IPS-20b (cell line): ENCODE measurements around the gene IFI16.
"Not testable (repeated sequence)": the region's sequence is repeated elsewhere in the genome, so short reads cannot be mapped to it uniquely, and the experiment has no call there.

Experiments
- H3K27ac ChIP-seq: one replicate; pipeline ENCODE4 v1.5.1; 2013; ENCODE audit warnings: low read length
- H3K27me3 ChIP-seq: 2 replicates; pipeline ENCODE4 v1.6.1; 2013; ENCODE audit warnings: mild to moderate bottlenecking, low read length, inconsistent platforms; ENCODE audit not compliant: insufficient read depth
- H3K36me3 ChIP-seq: 2 replicates; pipeline ENCODE4 v1.6.1; 2013; ENCODE audit warnings: low read depth, mild to moderate bottlenecking, inconsistent platforms, low read length, moderate library complexity; ENCODE audit not compliant: insufficient read depth
- H3K4me1 ChIP-seq: 2 replicates; pipeline ENCODE4 v1.6.1; 2013; ENCODE audit warnings: mild to moderate bottlenecking, control low read depth, inconsistent platforms, low read length, moderate library complexity; ENCODE audit not compliant: insufficient read depth
- H3K4me3 ChIP-seq: 2 replicates; pipeline ENCODE4 v1.5.1; 2013; ENCODE audit warnings: mild to moderate bottlenecking, low read length, inconsistent platforms
- H3K9ac ChIP-seq: 2 replicates; pipeline ENCODE4 v1.6.1; 2013; ENCODE audit warnings: low read depth, mild to moderate bottlenecking, inconsistent platforms, low read length, moderate library complexity
- H3K9me3 ChIP-seq: 2 replicates; pipeline ENCODE4 v1.6.1; 2013; ENCODE audit warnings: mild to moderate bottlenecking, low read depth, low read length, inconsistent platforms; ENCODE audit not compliant: insufficient read depth

IFI16 gene

DNA sequence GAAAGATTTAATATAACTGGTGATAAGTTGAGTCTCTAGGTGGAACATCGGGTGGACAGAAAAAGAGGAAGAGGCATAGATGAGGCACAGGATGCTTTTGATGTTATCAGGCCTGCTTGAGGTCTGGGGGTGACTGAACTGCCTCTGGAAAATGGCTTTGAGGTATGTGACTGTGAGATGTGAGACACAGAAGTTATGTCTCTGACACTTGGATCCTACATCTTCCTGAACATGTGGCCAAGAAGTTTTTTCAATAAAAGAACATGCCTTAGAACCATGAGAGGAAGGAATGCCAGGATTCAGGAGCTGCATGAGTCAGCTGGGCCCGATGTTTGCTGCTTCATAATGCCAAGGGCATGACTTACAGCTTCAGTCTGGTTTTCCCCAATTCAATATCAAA is 78.3 kb downstream of the IFI16 start:
- no peaks in the 10 kb centered on the region for H3K9me3 ChIP-seq
- H3K4me3 ChIP-seq, result no peak overlapping the region
- no peaks in the 10 kb centered on the region for H3K36me3 ChIP-seq
- H3K27ac ChIP-seq, result no peak overlapping the region
- no peaks in the 10 kb centered on the region for H3K4me1 ChIP-seq
- no peaks in the 10 kb centered on the region for H3K27me3 ChIP-seq
- no peak overlapping the region for H3K9ac ChIP-seq

GRCh38 chr1:159088546-159089183 is 79.0 kb downstream of the IFI16 start:
- Histone ChIP-seq H3K27ac (no peak overlapping the region), H3K27me3 (no peaks in the 10 kb centered on the region), H3K9me3 (no peaks in the 10 kb centered on the region), H3K4me3 (no peak overlapping the region), H3K4me1 (no peaks in the 10 kb centered on the region), H3K9ac (no peak overlapping the region), H3K36me3 (no peaks in the 10 kb centered on the region)

- no peaks in the 10 kb centered on the region for H3K4me1 ChIP-seq
- H3K27me3 ChIP-seq, result no peaks in the 10 kb centered on the region
- no peak overlapping the region for H3K4me3 ChIP-seq
- no peaks in the 10 kb centered on the region for H3K9me3 ChIP-seq
- no peak overlapping the region for H3K9ac ChIP-seq
- no peaks in the 10 kb centered on the region for H3K36me3 ChIP-seq
- H3K27ac ChIP-seq, result no peak overlapping the region
These were observed 79.6 kb downstream of the IFI16 start for GRCh38 chr1:159089184-159089791.

DNA sequence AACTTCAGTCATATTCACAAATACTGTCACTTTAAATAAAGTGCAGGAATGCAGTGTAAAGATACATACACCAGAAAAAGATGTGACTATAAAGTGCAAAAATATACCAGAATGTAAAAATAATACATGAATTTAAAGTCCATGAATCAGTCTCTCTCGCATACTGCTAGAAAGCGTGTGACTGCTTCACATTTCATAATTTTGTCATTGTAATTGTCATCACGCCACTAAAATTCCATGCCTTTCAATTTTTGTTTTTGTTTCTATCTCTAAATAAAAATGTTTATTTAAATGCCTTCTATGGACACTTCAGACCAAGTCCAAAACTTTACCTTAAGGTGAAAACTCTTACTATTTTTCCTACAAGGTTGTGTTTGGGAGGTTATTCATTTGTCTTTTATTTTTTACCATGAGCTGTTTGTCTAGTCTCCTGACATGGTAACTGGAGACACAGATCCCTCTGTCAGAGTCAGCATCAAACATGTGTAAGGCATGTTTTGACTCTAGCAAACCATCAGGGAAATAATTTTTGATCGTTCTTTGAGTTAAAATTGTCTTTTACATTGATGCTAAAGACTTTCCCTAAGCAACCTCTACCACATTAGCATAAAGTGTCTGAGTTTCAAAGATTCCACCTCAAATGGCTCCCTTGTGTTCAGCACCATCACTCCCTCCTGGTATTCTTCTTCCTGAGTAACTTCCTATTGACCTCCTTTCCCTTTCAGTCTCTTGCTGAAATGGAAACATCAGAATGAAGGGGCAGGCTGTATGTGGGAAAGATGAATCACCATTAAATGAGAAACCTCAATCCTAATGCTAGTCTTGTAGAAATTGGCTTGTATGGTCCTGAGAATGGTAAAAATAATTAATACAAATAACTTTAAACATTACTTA is 80.8 kb downstream of the IFI16 start:
- Histone ChIP-seq H3K4me1 (no peaks in the 10 kb centered on the region), H3K36me3 (no peaks in the 10 kb centered on the region), H3K9ac (no peak overlapping the region), H3K4me3 (no peak overlapping the region), H3K27me3 (no peaks in the 10 kb centered on the region), H3K9me3 (no peaks in the 10 kb centered on the region), H3K27ac (no peak overlapping the region)

GRCh38 chr1:159091180-159091560 is 81.5 kb downstream of the IFI16 start:
- Histone ChIP-seq H3K4me3 (no peak overlapping the region), H3K27ac (no peak overlapping the region), H3K4me1 (no peaks in the 10 kb centered on the region), H3K9me3 (no peaks in the 10 kb centered on the region), H3K9ac (no peak overlapping the region), H3K36me3 (no peaks in the 10 kb centered on the region), H3K27me3 (no peaks in the 10 kb centered on the region)

- Histone ChIP-seq H3K27me3 (no peaks in the 10 kb centered on the region), H3K9me3 (no peaks in the 10 kb centered on the region), H3K9ac (no peak overlapping the region), H3K4me3 (no peak overlapping the region), H3K36me3 (no peaks in the 10 kb centered on the region), H3K27ac (no peak overlapping the region), H3K4me1 (no peaks in the 10 kb centered on the region)
These were observed 81.9 kb downstream of the IFI16 start for GRCh38 chr1:159091607-159092031.

- Histone ChIP-seq H3K4me3 (no peak overlapping the region), H3K27ac (no peak overlapping the region), H3K9ac (no peak overlapping the region), H3K27me3 (no peaks in the 10 kb centered on the region), H3K36me3 (no peaks in the 10 kb centered on the region), H3K9me3 (no peaks in the 10 kb centered on the region), H3K4me1 (no peaks in the 10 kb centered on the region)
These were observed 82.5 kb downstream of the IFI16 start for GRCh38 chr1:159092036-159092760.

- no peak overlapping the region for H3K27ac ChIP-seq
- H3K27me3 ChIP-seq, result no peaks in the 10 kb centered on the region
- H3K36me3 ChIP-seq, result no peaks in the 10 kb centered on the region
These were observed 88.9 kb downstream of the IFI16 start for GRCh38 chr1:159098596-159098995.

GRCh38 chr1:159100589-159100988 is 90.9 kb downstream of the IFI16 start:
- Histone ChIP-seq H3K27me3 (no peaks in the 10 kb centered on the region), H3K9me3 (no peaks in the 10 kb centered on the region), H3K4me1 (no peaks in the 10 kb centered on the region), H3K36me3 (no peaks in the 10 kb centered on the region), H3K27ac (no peak overlapping the region), H3K9ac (no peak overlapping the region), H3K4me3 (no peak overlapping the region)

More at GRCh38 chr1:159098596-159098995, 88.9 kb downstream of the IFI16 start:
- Histone ChIP-seq H3K4me1 (no peaks in the 10 kb centered on the region), H3K9ac (no peak overlapping the region), H3K4me3 (no peak overlapping the region), H3K9me3 (no peaks in the 10 kb centered on the region)

- not testable (repeated sequence) for H3K27ac ChIP-seq, H3K4me1 ChIP-seq, H3K36me3 ChIP-seq, H3K9me3 ChIP-seq, H3K4me3 ChIP-seq, H3K27me3 ChIP-seq, H3K9ac ChIP-seq
These were observed 93.3 kb downstream of the IFI16 start for GRCh38 chr1:159103021-159103420.
